ENCODE data around the gene RASGRF2.

DNA sequence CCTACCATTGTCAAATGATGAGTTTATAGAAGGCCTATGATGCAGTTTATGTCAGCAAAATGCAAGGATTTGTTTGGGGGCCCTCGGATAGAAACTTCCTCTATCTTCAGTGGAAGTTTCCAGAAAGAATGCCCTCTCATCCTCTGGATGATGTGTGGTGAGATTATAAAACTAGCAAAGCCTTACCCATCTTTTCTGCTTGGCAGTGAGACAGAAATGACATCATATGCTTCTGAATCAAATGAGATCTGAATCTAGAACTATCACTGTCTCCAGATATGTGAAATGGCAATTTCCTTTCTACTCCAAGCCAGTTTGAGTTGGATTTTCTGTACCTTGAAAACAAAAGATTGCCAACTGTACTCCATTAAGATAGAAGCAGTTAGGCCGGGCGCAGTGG is 212.5 kb downstream of the RASGRF2 start:
- TF ChIP-seq EP300 (IDR thresholded peaks at IDR 0.05) (no peak), POLR2A (IDR thresholded peaks at IDR 0.05) (no peak), CTCF (IDR thresholded peaks at IDR 0.05) (no peak)
